ENCODE data around the gene ZNF398. TPM values are rescaled to one million over a fixed set of nuclear protein-coding genes. Genes with fewer than 3 reads are reported as not detected.

The ZNF398 gene
- total RNA-seq, 4 donors from 2014 or later, result 7.6 to 22.6 (median 16.5) TPM

DNA sequence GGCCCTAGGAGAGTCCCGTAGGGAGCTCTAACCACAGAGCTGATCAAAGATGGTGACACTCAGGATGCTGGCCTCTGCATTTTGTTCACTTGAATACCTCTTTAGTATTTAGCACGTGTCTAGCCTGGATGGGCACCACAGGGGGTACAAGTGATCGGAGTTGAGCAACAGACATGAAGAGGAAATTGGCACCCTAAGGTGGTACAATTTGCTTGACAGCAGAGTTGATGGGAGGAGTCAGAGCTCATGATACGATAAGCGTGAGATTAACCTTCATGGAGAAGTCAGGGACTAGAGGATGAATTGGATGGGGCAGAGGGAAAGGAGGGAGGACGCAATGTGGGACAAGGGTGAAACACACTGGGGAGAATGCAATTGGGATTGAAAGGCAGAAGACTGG lies 82.3 kb downstream of the ZNF398 start:
- Histone ChIP-seq H3K4me1 (no peaks in the 10 kb centered on the region), H3K27ac (no peak overlapping the region), H3K9me3 (no peaks in the 10 kb centered on the region), H3K4me3 (no peak overlapping the region), H3K27me3 (no peaks in the 10 kb centered on the region), H3K36me3 (no peaks in the 10 kb centered on the region)
- intact Hi-C loops (cut with DNase I; ENCODE audit: low total_unique reads), result no loop called here
- DNase-seq, result no peak
- TF ChIP-seq, protein P1, sequence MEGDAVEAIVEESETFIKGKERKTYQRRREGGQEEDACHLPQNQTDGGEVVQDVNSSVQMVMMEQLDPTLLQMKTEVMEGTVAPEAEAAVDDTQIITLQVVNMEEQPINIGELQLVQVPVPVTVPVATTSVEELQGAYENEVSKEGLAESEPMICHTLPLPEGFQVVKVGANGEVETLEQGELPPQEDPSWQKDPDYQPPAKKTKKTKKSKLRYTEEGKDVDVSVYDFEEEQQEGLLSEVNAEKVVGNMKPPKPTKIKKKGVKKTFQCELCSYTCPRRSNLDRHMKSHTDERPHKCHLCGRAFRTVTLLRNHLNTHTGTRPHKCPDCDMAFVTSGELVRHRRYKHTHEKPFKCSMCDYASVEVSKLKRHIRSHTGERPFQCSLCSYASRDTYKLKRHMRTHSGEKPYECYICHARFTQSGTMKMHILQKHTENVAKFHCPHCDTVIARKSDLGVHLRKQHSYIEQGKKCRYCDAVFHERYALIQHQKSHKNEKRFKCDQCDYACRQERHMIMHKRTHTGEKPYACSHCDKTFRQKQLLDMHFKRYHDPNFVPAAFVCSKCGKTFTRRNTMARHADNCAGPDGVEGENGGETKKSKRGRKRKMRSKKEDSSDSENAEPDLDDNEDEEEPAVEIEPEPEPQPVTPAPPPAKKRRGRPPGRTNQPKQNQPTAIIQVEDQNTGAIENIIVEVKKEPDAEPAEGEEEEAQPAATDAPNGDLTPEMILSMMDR (IDR thresholded peaks at IDR 0.05), result no peak
- TF ChIP-seq POLR2A (IDR thresholded peaks at IDR 0.05), result no peak

DNA sequence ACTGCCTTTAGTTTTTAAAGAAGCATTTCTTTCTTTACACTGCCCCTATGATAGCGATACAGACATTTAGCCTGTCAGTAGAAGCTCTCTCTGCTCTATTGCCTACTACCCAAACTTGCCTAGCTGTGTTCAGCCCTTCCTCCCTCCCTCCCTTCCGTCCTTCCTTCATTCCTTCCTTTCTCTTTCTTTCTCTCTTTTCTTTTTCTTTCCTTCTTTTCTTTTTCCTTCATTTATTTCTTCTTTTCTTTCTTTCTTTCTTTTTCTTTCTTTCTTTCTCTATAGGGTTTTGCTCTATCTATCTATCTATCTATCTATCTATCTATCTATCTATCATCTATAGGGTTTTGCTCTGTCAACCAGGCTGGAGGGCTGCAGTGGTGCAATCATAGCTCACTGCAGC lies 85.1 kb downstream of the ZNF398 start:
- no peaks in the 10 kb centered on the region for H3K27me3 ChIP-seq
- DNase-seq, result no peak
- H3K36me3 ChIP-seq, result no peaks in the 10 kb centered on the region
- intact Hi-C loops (cut with DNase I; ENCODE audit: low total_unique reads), result no loop called here
- H3K9me3 ChIP-seq, result no peaks in the 10 kb centered on the region
- TF ChIP-seq, protein P1 (IDR thresholded peaks at IDR 0.05), result no peak
- TF ChIP-seq POLR2A (IDR thresholded peaks at IDR 0.05), result no peak
- no peak overlapping the region for H3K4me3 ChIP-seq
- H3K27ac ChIP-seq, result no peak overlapping the region
- H3K4me1 ChIP-seq, result no peaks in the 10 kb centered on the region

Small RNAs within 50 kb of the gene (small RNA-seq; reads per million reads assigned to genes)
- gene AC004890.1, result not detected
- 0.67 reads per million, percentile 21 among the genes with 10 or more reads in this experiment for gene RN7SL521P

Other genes with a start within 250 kb of the ZNF398 start
- gene PDIA4, start 118.9 kb upstream of the ZNF398 start, total RNA-seq, result 100 to 1,000 TPM in 1 of 4 donors, 10 to 100 TPM in 3; 34.6 to 169 (median 68.7) TPM
- gene ZNF786, start 56.7 kb upstream of the ZNF398 start, total RNA-seq, result 10 to 100 TPM in 2 of 4 donors, 1 to 10 TPM in 2; 3.6 to 13.7 (median 9.7) TPM
- gene ZNF425, start 21.1 kb upstream of the ZNF398 start, total RNA-seq, result 1 to 10 TPM in 2 of 4 donors, under 1 TPM in 1, not detected in 1; 0.77 to 8.8 (median 4.8) TPM
- gene ZNF282, start 48.1 kb downstream of the ZNF398 start, total RNA-seq, result 10 to 100 TPM in 3 of 4 donors, 1 to 10 TPM in 1; 3.2 to 36.4 (median 24.1) TPM
- gene ZNF212, start 92.2 kb downstream of the ZNF398 start, total RNA-seq, result 10 to 100 TPM in 1 of 4 donors, 1 to 10 TPM in 3; 2.9 to 14.1 (median 7.7) TPM
- 10 to 100 TPM in 3 of 4 donors, 1 to 10 TPM in 1; 2.6 to 26.7 (median 19.3) TPM for gene ZNF783, start 114.7 kb downstream of the ZNF398 start, total RNA-seq

All from uterus (tissue), 4 donors.